Measurements from ENCODE around the gene DHRS3.

DHRS3 gene

DNA sequence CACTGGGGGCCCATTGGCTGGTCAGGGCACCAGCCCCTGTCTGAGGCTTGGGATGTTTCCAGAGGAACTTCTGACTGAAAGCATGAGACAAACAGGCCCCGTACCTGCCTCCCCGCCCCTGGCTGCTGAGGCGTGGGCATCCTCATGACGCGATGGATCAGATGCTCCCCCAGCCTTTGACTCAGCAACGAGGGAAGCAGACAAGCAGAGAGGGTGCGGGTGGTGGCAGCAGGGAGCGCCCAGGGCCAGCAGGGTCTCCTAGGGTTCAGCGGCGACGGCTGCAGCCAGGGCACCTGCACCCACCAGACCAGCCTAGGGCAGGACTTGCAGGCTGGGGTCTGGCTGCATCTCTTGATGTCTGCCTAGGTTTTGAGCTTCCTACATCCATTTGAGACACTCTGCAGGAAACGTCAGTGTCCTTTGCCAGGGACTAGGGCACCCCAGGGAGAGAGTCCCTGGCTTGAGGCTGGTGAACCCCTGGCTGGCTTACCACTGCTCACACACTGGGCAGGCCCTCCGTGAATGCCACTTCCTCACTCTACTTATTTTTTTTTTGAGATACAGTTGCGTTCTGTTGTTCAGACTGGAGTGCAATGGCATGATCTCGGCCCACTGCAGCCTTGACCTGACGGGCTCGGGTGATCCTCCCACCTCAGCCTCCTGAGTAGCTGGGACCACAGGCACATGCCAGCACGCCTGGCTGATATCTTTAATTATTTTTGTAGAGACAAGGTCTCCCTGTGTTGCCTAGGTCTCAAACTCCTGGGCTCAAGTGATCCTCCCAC is 63.3 kb downstream of the DHRS3 start:
- DNase-seq (ENCODE audit: low read depth in 2 of 2): no peak
- no peak overlapping the region for H3K4me3 ChIP-seq (replicated peaks in 1 of 2; ENCODE audit: low read depth in 2 of 2, low read length in 2 of 2)
- TF ChIP-seq CTCF (IDR thresholded peaks at IDR 0.05; ENCODE audit: low read depth, low read length): no peak

DNA sequence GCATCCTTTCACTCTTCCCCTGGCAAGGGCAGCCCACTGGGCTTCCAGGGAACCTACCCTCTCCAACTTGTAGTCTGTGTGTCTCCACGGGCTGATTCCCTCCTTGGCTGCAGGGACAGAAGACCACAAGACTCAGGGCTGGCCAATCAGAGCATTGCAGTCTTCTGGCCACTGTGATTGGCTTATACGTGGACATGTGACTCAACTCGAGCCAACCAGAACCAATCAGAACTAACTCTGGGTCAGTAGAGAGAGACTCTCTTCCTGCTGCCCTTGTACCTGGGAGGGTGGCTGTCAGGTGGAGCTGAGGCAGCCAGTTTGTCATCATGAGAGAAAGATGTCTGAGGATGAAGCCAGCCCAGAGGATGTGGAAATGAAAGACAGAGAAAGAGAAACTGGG is 64.0 kb downstream of the DHRS3 start:
- peak in 1 of 2 donors; percentile 22 for DNase-seq (ENCODE audit: low read depth in 2 of 2)
- TF ChIP-seq CTCF (IDR thresholded peaks at IDR 0.05; ENCODE audit: low read depth, low read length): no peak
- H3K4me3 ChIP-seq (replicated peaks in 1 of 2; ENCODE audit: low read depth in 2 of 2, low read length in 2 of 2): no peak overlapping the region

GRCh38 chr1:12552951-12553921 is 64.8 kb downstream of the DHRS3 start:
- TF ChIP-seq CTCF (IDR thresholded peaks at IDR 0.05; ENCODE audit: low read depth, low read length): no peak
- DNase-seq (ENCODE audit: low read depth in 2 of 2): no peak
- H3K4me3 ChIP-seq (replicated peaks in 1 of 2; ENCODE audit: low read depth in 2 of 2, low read length in 2 of 2): no peak overlapping the region

DNA sequence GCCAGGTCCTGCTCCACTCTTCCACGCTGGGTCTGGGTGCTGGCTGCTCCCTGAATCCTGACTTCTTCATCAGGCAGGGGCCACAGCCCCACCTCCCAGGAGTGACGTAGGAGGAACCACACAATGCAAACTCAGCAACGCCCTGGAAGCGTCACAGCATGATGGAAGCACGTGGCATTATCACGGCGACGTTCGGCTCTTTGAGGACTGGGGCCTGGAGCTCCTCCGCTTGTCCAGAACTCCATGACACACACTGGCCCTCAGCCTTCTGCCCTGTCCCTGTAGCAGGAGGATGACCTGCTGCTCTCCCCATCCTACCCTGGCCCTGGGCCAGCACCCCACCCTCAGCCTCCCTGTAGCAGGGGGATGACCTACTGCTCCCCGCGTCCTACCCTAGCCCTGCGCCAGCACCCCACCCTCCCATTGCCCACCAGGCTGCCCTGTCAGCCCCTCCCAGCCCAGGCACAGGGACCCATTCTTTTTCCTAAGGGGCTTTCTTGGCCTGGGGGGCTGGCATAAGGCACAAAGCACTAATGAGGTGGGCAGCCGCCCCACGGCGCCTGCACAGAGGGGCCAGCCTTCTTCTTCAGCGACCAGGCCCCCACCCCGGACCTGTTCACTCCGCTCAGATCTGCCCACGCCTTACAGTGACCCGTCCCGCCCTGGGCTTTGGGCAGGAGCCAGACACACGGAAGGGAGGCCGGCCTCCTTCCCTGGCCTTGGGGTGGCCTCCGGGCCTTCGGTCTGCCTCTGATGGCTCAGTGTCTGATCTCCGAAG is 65.7 kb downstream of the DHRS3 start:
- TF ChIP-seq CTCF (IDR thresholded peaks at IDR 0.05; ENCODE audit: low read depth, low read length): no peak
- DNase-seq (ENCODE audit: low read depth in 2 of 2): no peak
- H3K4me3 ChIP-seq (replicated peaks in 1 of 2; ENCODE audit: low read depth in 2 of 2, low read length in 2 of 2): no peak overlapping the region

DNA sequence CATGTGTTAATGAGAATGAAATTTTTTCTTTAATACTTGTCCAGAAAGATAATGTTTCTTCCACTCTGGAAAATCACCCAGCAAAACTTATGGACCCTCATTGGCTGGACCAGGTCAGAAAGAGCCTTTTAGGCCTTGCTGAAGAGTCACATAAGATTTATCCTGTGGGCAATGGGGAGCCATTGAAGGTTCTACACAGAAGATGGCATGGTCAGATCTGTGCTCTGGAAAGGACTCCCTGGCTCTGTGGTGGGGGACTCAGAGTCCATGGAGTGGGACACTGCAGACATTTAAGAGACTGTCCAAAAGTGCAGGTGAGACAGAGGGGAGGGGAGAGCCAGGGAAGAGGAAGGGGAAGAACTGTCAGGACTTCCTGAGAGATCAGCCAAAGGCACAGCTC is 66.4 kb downstream of the DHRS3 start:
- no peak for DNase-seq (ENCODE audit: low read depth in 2 of 2)
- no peak overlapping the region for H3K4me3 ChIP-seq (replicated peaks in 1 of 2; ENCODE audit: low read depth in 2 of 2, low read length in 2 of 2)
- TF ChIP-seq CTCF (IDR thresholded peaks at IDR 0.05; ENCODE audit: low read depth, low read length): no peak

All from cardiac fibroblast (primary cell).